AG10803 (cell line): ENCODE measurements around the gene TMEM220.
"Not testable (repeated sequence)": the region's sequence is repeated elsewhere in the genome, so short reads cannot be mapped to it uniquely, and the experiment has no call there.

Source experiments
- DNase-seq: peaks from one replicate; pipeline ENCODE4 v3.0.0; 2010; ENCODE audit warnings: low read depth
- H3K4me3 ChIP-seq: 2 replicates; pipeline ENCODE4 v1.5.1; 2011; ENCODE audit warnings: mild to moderate bottlenecking, low read length, control low read depth
- CTCF ChIP-seq: conservative IDR thresholded peaks from 2 replicates; pipeline ENCODE4 v1.5.1; 2011; ENCODE audit warnings: mild to moderate bottlenecking, low read length, control low read depth, inconsistent platforms

Gene TMEM220

GRCh38 chr17:10731408-10731879 lies 1.6 kb upstream of the TMEM220 start:
- no peak for TF ChIP-seq CTCF
- H3K4me3 ChIP-seq, result peak overlapping the region; percentile 67
- no peak for DNase-seq

GRCh38 chr17:10730247-10730646 lies 424 bp upstream of the TMEM220 start:
- H3K4me3 ChIP-seq, result peak overlapping the region; percentile 67
- not testable (repeated sequence) for DNase-seq

DNA sequence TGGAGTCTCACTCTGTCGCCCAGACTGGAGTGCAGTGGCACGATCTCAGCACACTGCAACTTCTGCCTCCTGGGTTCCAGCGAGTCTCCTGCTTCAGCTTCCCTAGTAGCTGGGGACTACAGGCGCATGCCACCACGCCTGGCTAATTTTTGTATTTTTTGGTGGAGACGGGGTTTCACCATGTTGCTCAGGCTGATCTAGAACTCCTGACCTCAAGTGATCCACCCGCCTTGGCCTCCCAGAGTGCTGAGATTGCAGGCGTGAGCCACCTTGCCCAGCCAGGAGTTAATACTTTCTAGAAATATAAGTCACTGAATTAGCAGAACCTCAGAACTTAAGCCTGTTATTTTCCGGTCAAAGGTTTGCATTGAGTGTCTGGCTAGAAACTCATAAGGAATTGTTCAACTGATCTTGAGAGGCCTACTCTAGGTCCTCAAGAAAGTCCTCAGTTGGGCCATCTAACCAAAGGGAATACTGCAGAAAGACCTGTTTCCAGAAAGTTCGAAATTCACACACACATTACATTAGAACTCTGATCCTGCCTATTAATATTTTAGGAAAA lies 1.4 kb downstream of the TMEM220 start:
- TF ChIP-seq CTCF, result no peak
- DNase-seq, result no peak
- no peak overlapping the region for H3K4me3 ChIP-seq

GRCh38 chr17:10727192-10727591 lies 2.6 kb downstream of the TMEM220 start:
- no peak for DNase-seq
- no peak overlapping the region for H3K4me3 ChIP-seq
- TF ChIP-seq CTCF, result no peak

GRCh38 chr17:10726196-10726595 lies 3.6 kb downstream of the TMEM220 start:
- no peak for DNase-seq
- H3K4me3 ChIP-seq, result no peak overlapping the region
- TF ChIP-seq CTCF, result no peak

GRCh38 chr17:10725262-10725661 lies 4.6 kb downstream of the TMEM220 start:
- DNase-seq, result no peak
- no peak for TF ChIP-seq CTCF
- H3K4me3 ChIP-seq, result no peak overlapping the region

DNA sequence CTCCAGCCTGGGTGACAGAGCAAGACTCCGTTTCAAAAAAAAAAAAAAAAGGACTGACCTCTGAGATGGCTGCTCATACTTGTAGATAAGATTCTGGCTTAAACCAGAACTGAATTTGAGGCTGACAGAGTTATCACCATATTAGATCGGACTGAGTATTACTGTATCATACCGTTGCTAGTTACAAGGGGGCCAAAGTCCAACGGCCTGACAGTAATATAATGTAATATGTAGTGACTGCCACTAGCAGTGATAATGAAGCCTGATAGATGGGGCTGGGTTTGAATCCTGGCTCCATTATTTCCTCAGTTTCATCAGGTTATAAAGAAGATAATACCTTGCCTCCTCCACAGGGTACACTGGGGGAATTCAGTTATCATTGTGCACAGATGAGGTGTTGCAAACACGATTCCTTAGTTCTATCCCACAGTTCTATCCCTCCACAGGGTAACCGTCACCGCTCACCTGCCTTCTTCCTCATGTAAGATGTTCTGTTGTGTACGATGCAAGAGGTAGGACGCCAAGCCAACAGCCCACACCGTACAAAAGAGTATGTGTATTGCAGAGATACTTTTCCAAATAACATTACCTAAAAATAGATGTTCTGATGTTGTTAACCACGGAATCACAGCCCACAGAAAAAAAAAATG lies 5.2 kb downstream of the TMEM220 start:
- no peak overlapping the region for H3K4me3 ChIP-seq
- TF ChIP-seq CTCF, result no peak
- no peak for DNase-seq
